MCF 10A (cell line): ENCODE data around the gene SLC51B. TPM values are rescaled to one million over a fixed set of nuclear protein-coding genes. Genes with fewer than 3 reads are reported as not detected.

Experiments used
- BruUV-seq: library from RNA; stranded (reverse); fragments of 400-500 nt; replicated peaks from 2 replicates; lab custom pipeline; 2021; lab: Mats Ljungman, UMichigan
- CTCF ChIA-PET: fragments of 300-600 bp; sonication (Branson Sonifier 250); formaldehyde crosslinking; extraction: SDS; loops from one replicate; lab custom pipeline; 2021; ENCODE audit warnings: antibody characterized with exemption, inconsistent platforms; lab: Yijun Ruan, JAX
- POLR2A ChIA-PET: fragments of 300-600, 350-650 bp; sonication (Branson Sonifier 250); formaldehyde crosslinking; extraction: SDS; loops from one replicate; lab custom pipeline; 2020; ENCODE audit warnings: antibody characterized with exemption, inconsistent platforms; lab: Yijun Ruan, JAX
- DNase-seq: peaks from one replicate; pipeline ENCODE4 v3.0.0-alpha.2; 2018; ENCODE audit not compliant: unreplicated experiment
- H3K27ac Mint-ChIP-seq: one replicate; pipeline ENCODE4 v1.8.0; 2022; ENCODE audit warnings: mild to moderate bottlenecking, low read depth, mixed read lengths; ENCODE audit not compliant: unreplicated experiment
- H3K27me3 Mint-ChIP-seq: one replicate; pipeline ENCODE4 v1.8.0; 2022; ENCODE audit warnings: mixed read lengths; ENCODE audit not compliant: insufficient read depth, unreplicated experiment
- H3K36me3 Mint-ChIP-seq: one replicate; pipeline ENCODE4 v1.8.0; 2022; ENCODE audit warnings: mild to moderate bottlenecking, moderate library complexity, mixed read lengths; ENCODE audit not compliant: insufficient read depth, unreplicated experiment
- H3K4me1 Mint-ChIP-seq: one replicate; pipeline ENCODE4 v1.8.0; 2022; ENCODE audit warnings: mixed read lengths; ENCODE audit not compliant: insufficient read depth, unreplicated experiment
- H3K4me3 Mint-ChIP-seq: one replicate; pipeline ENCODE4 v1.8.0; 2022; ENCODE audit warnings: mild to moderate bottlenecking, moderate library complexity, mixed read lengths; ENCODE audit not compliant: unreplicated experiment
- H3K9me3 Mint-ChIP-seq: one replicate; pipeline ENCODE4 v1.8.0; 2022; ENCODE audit warnings: mixed read lengths; ENCODE audit not compliant: unreplicated experiment
- intact Hi-C: fragments of 100-400 bp; cut with micrococcal nuclease; formaldehyde crosslinking; loops from 2 replicates; pipeline ENCODE4 v1.14.1; 2022
- total RNA-seq: library from RNA; stranded (reverse); gene quantifications from 2 replicates; pipeline ENCODE4 v1.2.3, GENCODE V29; 2022
- TF ChIP-seq, protein P1 (sequence below): fragments of 200-600 bp; IDR thresholded peaks from one replicate; pipeline ENCODE4 v1.8.0; 2022; ENCODE audit warnings: antibody characterized with exemption, mild to moderate bottlenecking; ENCODE audit not compliant: unreplicated experiment

The SLC51B gene
- total RNA-seq, 1 experiment from 2014 or later = not detected

DNA sequence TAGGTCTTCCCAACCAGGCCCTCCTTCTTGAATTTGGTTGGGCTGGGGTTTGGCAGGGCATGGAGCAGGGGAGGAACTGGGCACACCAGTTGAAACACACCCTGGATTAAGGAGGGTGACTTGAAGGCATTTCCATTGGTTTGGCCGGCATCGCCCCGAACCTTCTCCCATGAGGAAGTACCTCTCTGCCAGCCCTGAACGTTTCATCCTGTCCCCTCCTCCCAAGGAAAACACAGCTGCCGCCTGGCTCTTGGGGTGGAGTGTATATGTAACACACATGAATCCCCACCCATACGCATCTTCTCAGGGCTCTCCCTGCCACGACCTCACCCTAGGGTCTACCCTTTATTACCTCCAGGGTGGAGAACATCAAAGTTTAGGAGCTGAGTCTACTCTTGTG is 55.3 kb downstream of the SLC51B start:
- Mint-ChIP-seq H3K9me3 (no peaks in the 10 kb centered on the region), H3K27me3 (no peaks in the 10 kb centered on the region), H3K4me3 (no peak overlapping the region), H3K36me3 (peaks cover 42% of the 10 kb centered on the region), H3K4me1 (no peaks in the 10 kb centered on the region), H3K27ac (no peak overlapping the region)
- TF ChIP-seq, protein P1, sequence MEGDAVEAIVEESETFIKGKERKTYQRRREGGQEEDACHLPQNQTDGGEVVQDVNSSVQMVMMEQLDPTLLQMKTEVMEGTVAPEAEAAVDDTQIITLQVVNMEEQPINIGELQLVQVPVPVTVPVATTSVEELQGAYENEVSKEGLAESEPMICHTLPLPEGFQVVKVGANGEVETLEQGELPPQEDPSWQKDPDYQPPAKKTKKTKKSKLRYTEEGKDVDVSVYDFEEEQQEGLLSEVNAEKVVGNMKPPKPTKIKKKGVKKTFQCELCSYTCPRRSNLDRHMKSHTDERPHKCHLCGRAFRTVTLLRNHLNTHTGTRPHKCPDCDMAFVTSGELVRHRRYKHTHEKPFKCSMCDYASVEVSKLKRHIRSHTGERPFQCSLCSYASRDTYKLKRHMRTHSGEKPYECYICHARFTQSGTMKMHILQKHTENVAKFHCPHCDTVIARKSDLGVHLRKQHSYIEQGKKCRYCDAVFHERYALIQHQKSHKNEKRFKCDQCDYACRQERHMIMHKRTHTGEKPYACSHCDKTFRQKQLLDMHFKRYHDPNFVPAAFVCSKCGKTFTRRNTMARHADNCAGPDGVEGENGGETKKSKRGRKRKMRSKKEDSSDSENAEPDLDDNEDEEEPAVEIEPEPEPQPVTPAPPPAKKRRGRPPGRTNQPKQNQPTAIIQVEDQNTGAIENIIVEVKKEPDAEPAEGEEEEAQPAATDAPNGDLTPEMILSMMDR = no peak
- POLR2A ChIA-PET = no interaction called here
- BruUV-seq = no TSS peak
- no peak for DNase-seq
- CTCF ChIA-PET = interaction anchor here (1.0 to 1.3 kb wide), 4 partner anchors 13 to 100 kb away, joined by 3 to 4 read pairs (median 4); no protein-coding TSS in a partner anchor
- intact Hi-C loops = no loop called here

DNA sequence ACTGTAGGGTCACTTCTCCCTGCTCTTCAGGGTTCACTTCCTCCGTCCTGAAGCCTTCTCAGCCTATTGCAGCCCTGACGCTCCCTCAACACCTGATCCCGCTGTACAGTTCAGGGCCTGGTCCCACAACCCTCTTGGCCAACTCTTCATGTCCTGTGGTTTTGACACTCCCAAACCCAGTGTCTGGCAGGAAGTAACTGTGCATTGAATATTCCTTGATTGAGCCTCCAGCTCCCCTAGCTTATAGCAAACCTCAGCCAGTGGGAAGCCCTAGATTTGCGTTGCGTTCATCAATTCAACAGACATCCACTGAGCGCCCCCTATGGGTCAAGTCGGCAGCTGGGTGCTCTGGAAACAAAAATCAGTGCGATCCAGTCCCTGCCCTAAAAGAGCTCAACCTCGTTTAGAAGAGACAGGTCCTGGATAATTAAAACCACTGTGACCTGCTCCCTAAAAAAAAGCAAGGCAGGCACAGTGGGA is 56.3 kb downstream of the SLC51B start:
- Mint-ChIP-seq H3K27me3 (no peaks in the 10 kb centered on the region), H3K27ac (no peak overlapping the region), H3K36me3 (peaks cover 46% of the 10 kb centered on the region), H3K9me3 (no peaks in the 10 kb centered on the region), H3K4me3 (no peak overlapping the region), H3K4me1 (no peaks in the 10 kb centered on the region)
- POLR2A ChIA-PET = no interaction called here
- no TSS peak for BruUV-seq
- peak; percentile 61 for DNase-seq
- TF ChIP-seq, protein P1 = peak; percentile 78
- CTCF ChIA-PET = interaction anchor here (0.6 to 1.3 kb wide), 17 partner anchors 10 to 731 kb away, joined by 3 to 9 read pairs (median 3); no protein-coding TSS in a partner anchor
- intact Hi-C loops = loop anchor here (1.0 kb wide), 2 partner anchors 47 to 68 kb away; no protein-coding TSS in a partner anchor

DNA sequence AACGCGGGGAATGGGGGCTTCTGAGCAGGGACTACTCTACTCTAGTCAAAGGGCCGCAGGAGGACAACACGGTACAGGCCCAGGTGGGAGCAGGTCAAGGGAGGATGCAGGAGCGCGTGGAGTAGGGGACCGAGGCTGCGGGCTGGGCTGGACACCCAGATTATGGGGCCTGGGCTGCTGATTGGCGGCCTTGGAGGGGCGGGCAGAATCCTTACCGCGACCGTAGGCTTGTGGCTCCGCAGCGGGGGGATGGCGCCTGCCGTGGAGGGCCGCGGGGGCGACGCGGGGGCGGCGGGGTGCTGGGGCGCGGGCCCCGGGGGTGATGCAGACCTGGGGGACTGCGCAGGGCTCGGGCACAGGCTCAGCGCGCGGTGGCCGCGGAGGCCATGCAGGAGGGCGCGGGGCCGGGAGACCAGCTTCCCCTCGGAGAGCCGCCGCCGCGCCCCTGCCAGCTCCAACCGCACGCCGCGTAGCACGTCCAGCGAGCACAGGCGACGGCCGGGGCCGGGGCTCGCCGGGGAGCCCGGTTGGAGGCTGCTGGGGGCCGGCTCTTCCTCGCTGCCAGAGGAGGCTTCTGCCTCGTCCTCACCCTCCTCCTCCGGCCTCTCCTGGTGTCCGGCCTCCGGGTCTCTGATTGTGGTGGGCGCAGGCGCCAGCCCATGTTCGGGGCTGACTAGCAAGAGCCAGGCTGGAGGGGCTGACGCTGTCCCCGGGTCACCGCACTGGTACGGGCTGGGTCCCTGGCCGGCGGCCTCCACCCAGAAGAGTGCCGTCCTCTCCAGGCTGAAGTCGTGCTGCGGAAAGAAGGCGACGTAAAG is 56.9 kb downstream of the SLC51B start:
- ChIA-PET POLR2A (no interaction called here), CTCF (interaction anchor here (0.6 to 2.2 kb wide), 16 partner anchors 9 to 308 kb away, joined by 3 to 9 read pairs (median 3); no protein-coding TSS in a partner anchor)
- H3K27ac Mint-ChIP-seq = no peak overlapping the region
- intact Hi-C loops = loop anchor here (1.0 kb wide), 2 partner anchors 48 to 69 kb away; no protein-coding TSS in a partner anchor
- TF ChIP-seq, protein P1 = no peak
- DNase-seq = no peak
- H3K27me3 Mint-ChIP-seq = no peaks in the 10 kb centered on the region
- BruUV-seq = no TSS peak
- H3K4me1 Mint-ChIP-seq = no peaks in the 10 kb centered on the region
- H3K9me3 Mint-ChIP-seq = no peaks in the 10 kb centered on the region
- peaks cover 46% of the 10 kb centered on the region for H3K36me3 Mint-ChIP-seq
- no peak overlapping the region for H3K4me3 Mint-ChIP-seq

DNA sequence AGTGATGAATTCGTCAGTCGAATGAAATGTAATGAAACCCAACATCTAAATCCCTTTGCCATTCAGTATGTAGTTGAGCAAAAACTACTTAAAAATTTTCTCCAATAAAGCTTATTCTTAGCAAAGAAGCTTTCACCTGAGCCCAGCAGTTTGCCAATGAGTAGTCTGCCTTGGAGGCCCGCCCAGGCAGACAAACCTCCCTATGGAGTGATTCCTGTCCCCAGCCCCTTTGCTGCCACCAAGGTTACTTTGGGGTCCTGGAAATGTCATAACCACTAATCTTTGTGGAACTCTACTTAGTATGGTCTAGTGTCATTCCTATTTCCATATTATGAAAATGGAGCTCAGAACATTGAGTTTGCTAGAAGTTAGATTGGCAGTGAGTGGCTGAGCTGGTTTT is 57.7 kb downstream of the SLC51B start:
- no peaks in the 10 kb centered on the region for H3K27me3 Mint-ChIP-seq
- ChIA-PET POLR2A (no interaction called here), CTCF (interaction anchor here (0.6 to 2.2 kb wide), 4 partner anchors 15 to 94 kb away, joined by 3 to 7 read pairs (median 4); no protein-coding TSS in a partner anchor)
- intact Hi-C loops = no loop called here
- H3K27ac Mint-ChIP-seq = no peak overlapping the region
- TF ChIP-seq, protein P1 = no peak
- H3K4me3 Mint-ChIP-seq = no peak overlapping the region
- H3K4me1 Mint-ChIP-seq = no peaks in the 10 kb centered on the region
- H3K9me3 Mint-ChIP-seq = no peaks in the 10 kb centered on the region
- BruUV-seq = no TSS peak
- H3K36me3 Mint-ChIP-seq = peaks cover 46% of the 10 kb centered on the region
- DNase-seq = no peak
